AG04450 (cell line): Measurements from ENCODE around the gene WLS. TPM values are rescaled to one million over a fixed set of nuclear protein-coding genes. Genes with fewer than 3 reads are reported as not detected.

Experiments used
- CTCF ChIA-PET: fragments of 300-600, 350-600 bp; formaldehyde crosslinking; extraction: SDS; loops from one replicate; lab custom pipeline; 2022; ENCODE audit warnings: antibody characterized with exemption, inconsistent platforms; lab: Charles Lee
- POLR2A ChIA-PET: fragments of 350-600 bp; formaldehyde crosslinking; extraction: SDS; loops from one replicate; lab custom pipeline; 2021; ENCODE audit warnings: antibody characterized with exemption, inconsistent platforms; lab: Yijun Ruan, JAX
- DNase-seq: peaks from one replicate; pipeline ENCODE4 v3.0.0-alpha.2; 2011; ENCODE audit warnings: low read depth, low spot score
- H3K27ac ChIP-seq: one replicate; pipeline ENCODE4 v1.5.1; 2012; ENCODE audit warnings: low read depth, low read length, control low read depth
- H3K27me3 ChIP-seq: one replicate; pipeline ENCODE4 v1.6.0; 2012; ENCODE audit warnings: low read length; ENCODE audit not compliant: control insufficient read depth, insufficient read depth
- H3K4me3 ChIP-seq: 2 replicates; pipeline ENCODE4 v1.5.1; 2011; ENCODE audit warnings: mild to moderate bottlenecking, low read depth, low read length, control low read depth
- H3K9me3 ChIP-seq: 2 replicates; pipeline ENCODE4 v1.5.1; 2012; ENCODE audit warnings: low read length; ENCODE audit not compliant: control insufficient read depth, insufficient read depth
- CTCF ChIP-seq: IDR thresholded peaks from 2 replicates; pipeline ENCODE4 v1.5.1; 2011; ENCODE audit warnings: low read depth, low read length, control low read depth, inconsistent platforms
- polyA plus RNA-seq: library from polyadenylated mRNA; depleted of rRNA; stranded (reverse); fragments of >200 nt; gene quantifications from 2 replicates; pipeline ENCODE4 v1.2.3, GENCODE V29; 2011

WLS gene
- polyA plus RNA-seq, 1 experiment = 391 TPM

GRCh38 chr1:68157416-68157815, 74.9 kb downstream of the WLS start:
- no peak for DNase-seq
- no peak for TF ChIP-seq CTCF
- Histone ChIP-seq H3K27ac (no peak overlapping the region), H3K4me3 (no peak overlapping the region), H3K27me3 (no peaks in the 10 kb centered on the region), H3K9me3 (peaks cover under 1% of the 10 kb centered on the region; the same call in 1 of the 2 replicates)
- POLR2A ChIA-PET = no interaction called here
- CTCF ChIA-PET = interaction anchor here (1.0 to 3.8 kb wide), 2 partner anchors 10 to 37 kb away, joined by 3 to 10 read pairs; no protein-coding TSS in a partner anchor

GRCh38 chr1:68151690-68152089, 80.6 kb downstream of the WLS start:
- no peak for DNase-seq
- no peaks in the 10 kb centered on the region for H3K9me3 ChIP-seq
- H3K27me3 ChIP-seq = no peaks in the 10 kb centered on the region
- POLR2A ChIA-PET = no interaction called here
- no peak for TF ChIP-seq CTCF
- CTCF ChIA-PET = interaction anchor here (0.7 kb wide), 1 partner anchor 32 kb away, joined by 3 read pairs; no protein-coding TSS in a partner anchor
- H3K27ac ChIP-seq = no peak overlapping the region
- H3K4me3 ChIP-seq = no peak overlapping the region

- Histone ChIP-seq H3K4me3 (no peak overlapping the region), H3K27ac (no peak overlapping the region), H3K9me3 (no peaks in the 10 kb centered on the region), H3K27me3 (no peaks in the 10 kb centered on the region)
- no peak for TF ChIP-seq CTCF
- DNase-seq = no peak
- POLR2A ChIA-PET = no interaction called here
- CTCF ChIA-PET = no interaction called here
These were observed 82.4 kb downstream of the WLS start for GRCh38 chr1:68149907-68150306.

- Histone ChIP-seq H3K27ac (no peak overlapping the region), H3K9me3 (no peaks in the 10 kb centered on the region), H3K27me3 (no peaks in the 10 kb centered on the region), H3K4me3 (no peak overlapping the region)
- TF ChIP-seq CTCF = no peak
- POLR2A ChIA-PET = no interaction called here
- CTCF ChIA-PET = no interaction called here
- DNase-seq = no peak
These were observed 83.1 kb downstream of the WLS start for GRCh38 chr1:68149110-68149798.

GRCh38 chr1:68148631-68149030, 83.7 kb downstream of the WLS start:
- Histone ChIP-seq H3K27ac (no peak overlapping the region), H3K4me3 (no peak overlapping the region), H3K9me3 (no peaks in the 10 kb centered on the region), H3K27me3 (no peaks in the 10 kb centered on the region)
- no peak for DNase-seq
- TF ChIP-seq CTCF = no peak
- CTCF ChIA-PET = no interaction called here
- POLR2A ChIA-PET = no interaction called here
